Vagina (tissue), 2 donors: ENCODE results near the gene HOXD11. TPM values are rescaled to one million over a fixed set of nuclear protein-coding genes. Genes with fewer than 3 reads are reported as not detected.

ENCODE experiments used
- DNase-seq, 2 donors: peaks; one replicate each; pipeline ENCODE4 v3.0.0-alpha.2; 2017; ENCODE audit errors: extremely low spot score in 2 of 2
- H3K27ac ChIP-seq: fragments of 200-600 bp; sonication (generic); one replicate; pipeline ENCODE4 v1.5.1; 2019
- H3K27me3 ChIP-seq: fragments of 200-600 bp; sonication (generic); one replicate; pipeline ENCODE4 v1.5.1; 2019
- H3K36me3 ChIP-seq, 2 donors: fragments of 200-600 bp; sonication (generic); one replicate each; pipeline ENCODE4 v1.5.1; 2017 to 2019
- H3K4me1 ChIP-seq: fragments of 200-600 bp; sonication (generic); one replicate; pipeline ENCODE4 v1.5.1; 2019
- H3K4me3 ChIP-seq, 2 donors: fragments of 200-600 bp; sonication (generic); 1 replicate in 1 of 2; 2 replicates in 1 of 2; pipeline ENCODE4 v1.5.1; 2016 to 2019
- H3K9me3 ChIP-seq: fragments of 200-600 bp; sonication (generic); one replicate; pipeline ENCODE4 v1.5.1; 2019
- CTCF ChIP-seq, 3 experiments: fragments of 450-650 bp in 2 of 3; fragments of 200-600 bp in 1 of 3; sonication (generic) in 1 of 3; IDR thresholded peaks; one replicate each; pipeline ENCODE4 v1.5.1; 2017 to 2019; ENCODE audit warnings: antibody characterized with exemption in 3 of 3, mild to moderate bottlenecking in 2 of 3, moderate library complexity in 2 of 3
- POLR2A ChIP-seq, 2 donors: fragments of 450-650 bp; IDR thresholded peaks; one replicate each; pipeline ENCODE4 v1.6.1; 2017; ENCODE audit warnings: antibody characterized with exemption in 2 of 2, mild to moderate bottlenecking in 2 of 2, moderate library complexity in 2 of 2
- POLR2AphosphoS5 ChIP-seq, 2 donors: sonication (generic); formaldehyde crosslinking; IDR thresholded peaks; one replicate each; pipeline ENCODE4 v1.9.0; 2017; ENCODE audit warnings: antibody characterized with exemption in 2 of 2, mild to moderate bottlenecking in 2 of 2, low read depth in 1 of 2; ENCODE audit not compliant: insufficient read depth in 1 of 2
- intact Hi-C: fragments of 100-400 bp; cut with DNase I; formaldehyde crosslinking; loops from one replicate; pipeline ENCODE4 v1.15.1; 2023
- microRNA counts, 2 donors: library from miRNA; unstranded; fragments of <30 nt; microRNA quantifications; one replicate each; lab custom pipeline; 2016 to 2017
- microRNA-seq: library from miRNA; unstranded; fragments of <30 nt; microRNA quantifications from one replicate; pipeline ENCODE4, GENCODE V29; 2017; ENCODE audit warnings: borderline number of aligned reads, borderline replicate concordance
- small RNA-seq: library from RNA; depleted of rRNA; stranded (forward); fragments of <200 nt; gene quantifications from one replicate; pipeline ENCODE3, GENCODE V24; 2016
- total RNA-seq: library from RNA; depleted of rRNA; stranded (reverse); fragments of >200 nt; gene quantifications from one replicate; pipeline ENCODE4 v1.2.3, GENCODE V29; 2016

The HOXD11 gene
- total RNA-seq, 1 donor from 2014 or later = 19.4 TPM

- Histone ChIP-seq H3K27me3 (peaks cover 15% of the 10 kb centered on the region), H3K36me3 (no peaks in the 10 kb centered on the region), H3K4me3 (no peak overlapping the region), H3K27ac (no peak overlapping the region), H3K4me1 (peaks cover 30% of the 10 kb centered on the region), H3K9me3 (no peaks in the 10 kb centered on the region)
- no peak for TF ChIP-seq POLR2A (IDR thresholded peaks at IDR 0.05)
- DNase-seq = no peak
- intact Hi-C loops = no loop called here
These were observed 50.6 kb downstream of the HOXD11 start for GRCh38 chr2:176157499-176158185.

GRCh38 chr2:176158186-176158591 is 51.1 kb downstream of the HOXD11 start:
- Histone ChIP-seq H3K27me3 (peaks cover 15% of the 10 kb centered on the region), H3K4me1 (peaks cover 30% of the 10 kb centered on the region), H3K27ac (no peak overlapping the region), H3K36me3 (no peaks in the 10 kb centered on the region), H3K9me3 (no peaks in the 10 kb centered on the region), H3K4me3 (no peak overlapping the region)
- TF ChIP-seq CTCF (IDR thresholded peaks at IDR 0.05) (no peak), POLR2AphosphoS5 (IDR thresholded peaks at IDR 0.05; ENCODE audit: insufficient read depth in 1 of 2, low read depth in 1 of 2) (no peak), POLR2A (IDR thresholded peaks at IDR 0.05) (no peak)
- no peak for DNase-seq
- intact Hi-C loops = no loop called here

DNA sequence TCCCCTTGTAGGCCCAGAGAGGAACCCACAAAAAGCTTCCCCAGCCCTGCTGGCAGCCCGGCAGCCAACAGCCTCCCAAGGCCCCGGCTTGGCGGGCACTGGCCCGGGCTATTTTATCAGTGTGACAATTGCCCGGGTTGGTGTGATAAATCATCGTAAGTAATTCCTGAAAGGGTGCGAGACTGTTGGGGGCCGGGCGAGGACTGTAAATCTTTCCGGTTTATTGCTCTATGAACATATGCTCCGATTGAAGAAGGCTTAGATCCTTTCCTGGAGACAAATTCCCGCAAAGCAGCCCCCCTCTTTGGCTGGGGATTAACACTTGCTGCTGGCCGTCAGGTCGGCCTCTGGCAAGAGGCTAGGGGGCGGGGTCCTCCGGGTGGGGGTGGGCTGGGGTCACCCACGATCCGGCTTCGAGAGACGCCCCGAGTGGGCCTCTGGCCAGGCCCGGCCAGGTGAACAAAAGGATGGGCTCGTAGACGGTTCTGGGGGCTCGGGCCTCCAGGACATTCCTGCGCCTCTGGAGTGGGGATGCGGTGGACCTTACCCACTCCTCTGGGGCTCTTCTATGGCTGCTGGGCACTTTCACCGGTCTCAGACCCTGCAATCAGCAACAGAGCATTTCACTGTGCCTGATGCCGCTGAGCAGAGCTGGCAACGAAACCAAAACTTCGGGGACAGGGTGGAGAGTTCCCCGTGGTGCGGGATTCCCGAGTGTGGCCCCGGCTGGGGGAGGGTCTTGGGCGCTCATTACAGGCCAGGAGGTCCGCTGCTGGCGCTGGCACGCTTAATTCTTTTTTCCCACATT is 52.0 kb downstream of the HOXD11 start:
- TF ChIP-seq CTCF (IDR thresholded peaks at IDR 0.05) = no peak
- no peak for TF ChIP-seq POLR2AphosphoS5 (IDR thresholded peaks at IDR 0.05; ENCODE audit: insufficient read depth in 1 of 2, low read depth in 1 of 2)
- TF ChIP-seq POLR2A (IDR thresholded peaks at IDR 0.05) = no peak
- Histone ChIP-seq H3K36me3 (no peaks in the 10 kb centered on the region), H3K27me3 (peaks cover 15% of the 10 kb centered on the region), H3K4me1 (peaks cover 30% of the 10 kb centered on the region), H3K4me3 (no peak overlapping the region), H3K27ac (no peak overlapping the region), H3K9me3 (no peaks in the 10 kb centered on the region)
- intact Hi-C loops = no loop called here
- DNase-seq = no peak

MicroRNAs encoded within 50 kb of the gene (microRNA counts, 767-probe panel; counts per million panel counts)
- microRNA hsa-miR-10b-5p (lab: Ali Mortazavi, UCI) = 5,357 to 5,713 counts per million in 2 donors

Small RNA genes within 50 kb of the gene (microRNA-seq; reads per million reads assigned to microRNA genes)
- 8,714 reads per million, percentile 93 among the genes with 10 or more reads in this experiment for gene MIR10B

Small RNA genes within 50 kb of the gene (small RNA-seq; reads per million reads assigned to genes)
- gene MIR10B = 239,578 reads per million, percentile 100 among the genes with 10 or more reads in this experiment

Other genes starting within 250 kb of the HOXD11 start
- gene LNPK, start 105.0 kb upstream of the HOXD11 start, total RNA-seq = 32.7 TPM
- gene EVX2, start 23.3 kb upstream of the HOXD11 start, total RNA-seq = 0.98 TPM
- 15.7 TPM for gene HOXD13, start 14.6 kb upstream of the HOXD11 start, total RNA-seq
- 1.7 TPM for gene HOXD12, start 7.5 kb upstream of the HOXD11 start, total RNA-seq
- gene HOXD10, start 9.5 kb downstream of the HOXD11 start, total RNA-seq = 19.6 TPM
- gene HOXD9, start 15.4 kb downstream of the HOXD11 start, total RNA-seq = 12.5 TPM
- gene HOXD8, start 22.4 kb downstream of the HOXD11 start, total RNA-seq = 10.3 TPM
- 4.9 TPM for gene HOXD4, start 44.3 kb downstream of the HOXD11 start, total RNA-seq
- 11.8 TPM for gene HOXD3, start 50.0 kb downstream of the HOXD11 start, total RNA-seq
- gene HOXD1, start 81.4 kb downstream of the HOXD11 start, total RNA-seq = 1.2 TPM
- 39.3 TPM for gene MTX2, start 162.2 kb downstream of the HOXD11 start, total RNA-seq